ENCODE results near the gene SLC41A1.

The SLC41A1 gene

DNA sequence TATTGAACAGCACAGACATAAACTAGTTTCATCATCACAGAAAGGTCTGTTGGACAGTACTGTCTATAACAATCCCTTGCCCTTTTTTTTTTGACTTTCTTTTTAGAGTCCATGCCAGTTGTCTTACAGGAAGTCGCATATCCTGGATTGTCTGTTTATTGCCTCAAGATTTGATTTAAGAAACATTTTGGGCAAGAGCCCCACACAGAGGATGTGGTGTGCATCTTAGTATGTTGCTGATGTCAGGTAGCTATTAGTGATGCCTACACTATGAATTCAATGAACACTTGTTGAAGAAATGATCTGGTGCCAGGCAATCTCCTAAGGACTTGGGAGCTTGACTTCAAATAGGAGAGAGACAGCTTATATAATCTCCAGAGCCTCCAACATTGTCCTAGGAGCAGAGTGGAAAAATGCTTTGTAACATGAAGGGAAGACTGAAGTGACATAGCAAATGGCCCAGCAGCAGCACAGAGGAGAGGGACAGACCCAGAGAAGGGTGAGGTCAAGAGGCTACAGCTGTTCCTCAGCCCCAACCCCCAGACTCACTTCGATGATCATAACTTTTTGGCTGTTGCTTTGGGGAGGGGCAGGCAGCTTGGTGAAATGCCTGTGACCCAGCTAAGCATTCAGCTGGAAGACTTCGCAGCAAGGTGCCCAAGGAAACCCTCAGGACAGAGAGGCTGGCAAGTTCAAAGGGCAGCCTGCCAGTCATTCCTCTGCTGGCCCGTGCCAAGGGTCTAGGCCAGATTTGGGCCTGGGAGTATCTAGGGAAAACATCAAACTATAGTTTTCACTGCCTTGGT is 30.2 kb downstream of the SLC41A1 start:
- Histone ChIP-seq H3K4me3 (ENCODE audit: low read length) (no peak overlapping the region), H3K27ac (ENCODE audit: low read length) (no peak overlapping the region), H3K9me3 (ENCODE audit: insufficient read depth, low read length) (no peaks in the 10 kb centered on the region), H3K36me3 (replicated peaks; ENCODE audit: low read depth, low read length) (peaks cover 46% of the 10 kb centered on the region), H3K4me1 (ENCODE audit: low read length) (peaks cover 30% of the 10 kb centered on the region), H3K4me2 (ENCODE audit: low read length) (no peak overlapping the region), H3K27me3 (ENCODE audit: low read depth, low read length) (no peaks in the 10 kb centered on the region), H2AFZ (ENCODE audit: low read depth, low read length) (no peak overlapping the region), H4K20me1 (ENCODE audit: insufficient read depth, low read length) (peaks cover 17% of the 10 kb centered on the region; the same call in 1 of the 2 replicates), H3K79me2 (ENCODE audit: low read length) (peaks cover 79% of the 10 kb centered on the region), H3K9ac (ENCODE audit: low read length) (no peak overlapping the region)
- TF ChIP-seq EZH2phosphoT487 (IDR thresholded peaks at IDR 0.05; ENCODE audit: low read depth): no peak
- TF ChIP-seq, protein P1, sequence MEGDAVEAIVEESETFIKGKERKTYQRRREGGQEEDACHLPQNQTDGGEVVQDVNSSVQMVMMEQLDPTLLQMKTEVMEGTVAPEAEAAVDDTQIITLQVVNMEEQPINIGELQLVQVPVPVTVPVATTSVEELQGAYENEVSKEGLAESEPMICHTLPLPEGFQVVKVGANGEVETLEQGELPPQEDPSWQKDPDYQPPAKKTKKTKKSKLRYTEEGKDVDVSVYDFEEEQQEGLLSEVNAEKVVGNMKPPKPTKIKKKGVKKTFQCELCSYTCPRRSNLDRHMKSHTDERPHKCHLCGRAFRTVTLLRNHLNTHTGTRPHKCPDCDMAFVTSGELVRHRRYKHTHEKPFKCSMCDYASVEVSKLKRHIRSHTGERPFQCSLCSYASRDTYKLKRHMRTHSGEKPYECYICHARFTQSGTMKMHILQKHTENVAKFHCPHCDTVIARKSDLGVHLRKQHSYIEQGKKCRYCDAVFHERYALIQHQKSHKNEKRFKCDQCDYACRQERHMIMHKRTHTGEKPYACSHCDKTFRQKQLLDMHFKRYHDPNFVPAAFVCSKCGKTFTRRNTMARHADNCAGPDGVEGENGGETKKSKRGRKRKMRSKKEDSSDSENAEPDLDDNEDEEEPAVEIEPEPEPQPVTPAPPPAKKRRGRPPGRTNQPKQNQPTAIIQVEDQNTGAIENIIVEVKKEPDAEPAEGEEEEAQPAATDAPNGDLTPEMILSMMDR (IDR thresholded peaks at IDR 0.05; ENCODE audit: low read depth, low read length): peak; percentile 17; the same call in 1 of the 2 replicates

GRCh38 chr1:205780335-205780734 is 32.7 kb downstream of the SLC41A1 start:
- H3K27ac ChIP-seq (ENCODE audit: low read length): no peak overlapping the region
- no peaks in the 10 kb centered on the region for H3K27me3 ChIP-seq (ENCODE audit: low read depth, low read length)
- peaks cover 81% of the 10 kb centered on the region for H3K79me2 ChIP-seq (ENCODE audit: low read length)
- no peak overlapping the region for H3K4me2 ChIP-seq (ENCODE audit: low read length)
- H4K20me1 ChIP-seq (ENCODE audit: insufficient read depth, low read length): peaks cover 14% of the 10 kb centered on the region; the same call in 1 of the 2 replicates
- TF ChIP-seq, protein P1 (IDR thresholded peaks at IDR 0.05; ENCODE audit: low read depth, low read length): no peak
- TF ChIP-seq EZH2phosphoT487 (IDR thresholded peaks at IDR 0.05; ENCODE audit: low read depth): no peak
- no peak overlapping the region for H3K4me3 ChIP-seq (ENCODE audit: low read length)
- H3K9me3 ChIP-seq (ENCODE audit: insufficient read depth, low read length): no peaks in the 10 kb centered on the region
- H2AFZ ChIP-seq (ENCODE audit: low read depth, low read length): no peak overlapping the region
- H3K9ac ChIP-seq (ENCODE audit: low read length): no peak overlapping the region
- H3K4me1 ChIP-seq (ENCODE audit: low read length): peaks cover 42% of the 10 kb centered on the region
- H3K36me3 ChIP-seq (replicated peaks; ENCODE audit: low read depth, low read length): peaks cover 45% of the 10 kb centered on the region

GRCh38 chr1:205777994-205778393 is 35.0 kb downstream of the SLC41A1 start:
- Histone ChIP-seq H3K4me1 (ENCODE audit: low read length) (peaks cover 40% of the 10 kb centered on the region), H3K9me3 (ENCODE audit: insufficient read depth, low read length) (no peaks in the 10 kb centered on the region), H3K4me2 (ENCODE audit: low read length) (no peak overlapping the region), H3K9ac (ENCODE audit: low read length) (no peak overlapping the region), H4K20me1 (ENCODE audit: insufficient read depth, low read length) (peaks cover 1% of the 10 kb centered on the region; the same call in 1 of the 2 replicates), H3K36me3 (replicated peaks; ENCODE audit: low read depth, low read length) (peaks cover 49% of the 10 kb centered on the region), H3K4me3 (ENCODE audit: low read length) (no peak overlapping the region), H3K79me2 (ENCODE audit: low read length) (peaks cover 89% of the 10 kb centered on the region), H2AFZ (ENCODE audit: low read depth, low read length) (no peak overlapping the region), H3K27me3 (ENCODE audit: low read depth, low read length) (no peaks in the 10 kb centered on the region), H3K27ac (ENCODE audit: low read length) (no peak overlapping the region)
- TF ChIP-seq EZH2phosphoT487 (IDR thresholded peaks at IDR 0.05; ENCODE audit: low read depth): no peak
- TF ChIP-seq, protein P1 (IDR thresholded peaks at IDR 0.05; ENCODE audit: low read depth, low read length): no peak

- peak overlapping the region; percentile 94 for H3K9ac ChIP-seq (ENCODE audit: low read length)
- H3K27me3 ChIP-seq (ENCODE audit: low read depth, low read length): no peaks in the 10 kb centered on the region
- H3K4me2 ChIP-seq (ENCODE audit: low read length): peak overlapping the region; percentile 81
- no peak overlapping the region for H2AFZ ChIP-seq (ENCODE audit: low read depth, low read length)
- H3K79me2 ChIP-seq (ENCODE audit: low read length): peaks cover 91% of the 10 kb centered on the region
- TF ChIP-seq EZH2phosphoT487 (IDR thresholded peaks at IDR 0.05; ENCODE audit: low read depth): no peak
- TF ChIP-seq, protein P1 (IDR thresholded peaks at IDR 0.05; ENCODE audit: low read depth, low read length): no peak
- H4K20me1 ChIP-seq (ENCODE audit: insufficient read depth, low read length): no peaks in the 10 kb centered on the region
- peak overlapping the region; percentile 76 for H3K4me3 ChIP-seq (ENCODE audit: low read length)
- peaks cover 44% of the 10 kb centered on the region for H3K4me1 ChIP-seq (ENCODE audit: low read length)
- H3K36me3 ChIP-seq (replicated peaks; ENCODE audit: low read depth, low read length): peaks cover 57% of the 10 kb centered on the region
- H3K9me3 ChIP-seq (ENCODE audit: insufficient read depth, low read length): no peaks in the 10 kb centered on the region
- H3K27ac ChIP-seq (ENCODE audit: low read length): peak overlapping the region; percentile 92
Observed at GRCh38 chr1:205775717-205776056, 37.3 kb downstream of the SLC41A1 start.
